Bronchial epithelial cell (primary cell): ENCODE measurements around the gene COMMD3. TPM values are rescaled to one million over a fixed set of nuclear protein-coding genes. Genes with fewer than 3 reads are reported as not detected.

Source experiments
- DNase-seq: peaks from one replicate; pipeline ENCODE4 v3.0.0-alpha.2; 2010; ENCODE audit warnings: low read depth
- FAIRE-seq: peaks from 2 replicates; lab custom pipeline; 2011; peaks lifted over from hg19 to GRCh38; lab: Jason Lieb, UNC
- H3K27me3 ChIP-seq: 2 replicates; pipeline ENCODE4 v1.5.1; 2011; ENCODE audit warnings: low read length; ENCODE audit not compliant: control insufficient read depth, insufficient read depth
- H3K36me3 ChIP-seq: 2 replicates; pipeline ENCODE4 v1.5.1; 2011; ENCODE audit warnings: low read length; ENCODE audit not compliant: control insufficient read depth, insufficient read depth
- H3K4me3 ChIP-seq: 2 replicates; pipeline ENCODE4 v1.5.1; 2011; ENCODE audit warnings: mild to moderate bottlenecking, low read depth, low read length, control low read depth
- CTCF ChIP-seq: IDR thresholded peaks from 2 replicates; pipeline ENCODE4 v1.5.1; 2011; ENCODE audit warnings: mild to moderate bottlenecking, moderate library complexity, low read length, control low read depth, inconsistent platforms; ENCODE audit not compliant: insufficient read depth, severe bottlenecking
- total RNA-seq: library from RNA; depleted of rRNA; stranded (reverse); fragments of >200 nt; gene quantifications from 2 replicates; pipeline ENCODE4 v1.2.1, GENCODE V29; 2014

The COMMD3 gene
- total RNA-seq, 1 donor from 2014 or later = 32.9 TPM

GRCh38 chr10:22368402-22368801 lies 52.2 kb downstream of the COMMD3 start:
- Histone ChIP-seq H3K27me3 (no peaks in the 10 kb centered on the region), H3K4me3 (no peak overlapping the region), H3K36me3 (no peaks in the 10 kb centered on the region)
- DNase-seq (no peak), FAIRE-seq (no peak)
- no peak for TF ChIP-seq CTCF

- FAIRE-seq (no peak), DNase-seq (no peak)
- H3K27me3 ChIP-seq = no peaks in the 10 kb centered on the region
- no peaks in the 10 kb centered on the region for H3K36me3 ChIP-seq
- H3K4me3 ChIP-seq = no peak overlapping the region
- TF ChIP-seq CTCF = no peak
Observed at GRCh38 chr10:22368981-22369380, 52.8 kb downstream of the COMMD3 start.

- no peak for FAIRE-seq
- TF ChIP-seq CTCF = no peak
- DNase-seq = peak; percentile 87
- Histone ChIP-seq H3K4me3 (no peak overlapping the region), H3K36me3 (no peaks in the 10 kb centered on the region), H3K27me3 (no peaks in the 10 kb centered on the region)
Observed at GRCh38 chr10:22369434-22370072, 53.4 kb downstream of the COMMD3 start.

Other genes starting within 250 kb of the COMMD3 start
- not detected in 2 replicates for gene EBLN1, start 98.4 kb upstream of the COMMD3 start, total RNA-seq
- gene BMI1, start 4.7 kb downstream of the COMMD3 start, total RNA-seq = 20.4 and 35.5 TPM in 2 replicates
- not detected in 2 replicates for gene SPAG6, start 29.1 kb downstream of the COMMD3 start, total RNA-seq